Muscle of arm (tissue), 12 donors: ENCODE results near the gene BMPR1B. TPM values are rescaled to one million over a fixed set of nuclear protein-coding genes. Genes with fewer than 3 reads are reported as not detected.

Experiments
- DNase-seq: peaks from one replicate; pipeline ENCODE4 v3.0.0-alpha.2; 2013
- polyA plus RNA-seq, 12 donors: library from polyadenylated mRNA; unstranded; fragments of 120-200 nt; gene quantifications; one replicate each; pipeline ENCODE4 v1.2.1, GENCODE V29; 2013; ENCODE audit not compliant: insufficient read length in 12 of 12

The BMPR1B gene
- polyA plus RNA-seq, 12 donors = 5.3 to 24.5 (median 13.6) TPM; not detected in 1

- DNase-seq = no peak
Measured at GRCh38 chr4:95183656-95184408, 426.1 kb downstream of the BMPR1B start.

GRCh38 chr4:95186666-95187065, 428.9 kb downstream of the BMPR1B start:
- DNase-seq = no peak

- no peak for DNase-seq
Measured at GRCh38 chr4:95188701-95189370, 431.1 kb downstream of the BMPR1B start.

GRCh38 chr4:95190751-95191436, 433.1 kb downstream of the BMPR1B start:
- DNase-seq = no peak

- DNase-seq = no peak
Measured at GRCh38 chr4:95191537-95191936, 433.8 kb downstream of the BMPR1B start.

- no peak for DNase-seq
Measured at GRCh38 chr4:95193391-95194224, 435.9 kb downstream of the BMPR1B start.

GRCh38 chr4:95197353-95197752, 439.6 kb downstream of the BMPR1B start:
- no peak for DNase-seq

GRCh38 chr4:95198961-95199360, 441.2 kb downstream of the BMPR1B start:
- DNase-seq = no peak

- DNase-seq = no peak
Measured at GRCh38 chr4:95204267-95204844, 446.6 kb downstream of the BMPR1B start.

GRCh38 chr4:95204873-95205272, 447.1 kb downstream of the BMPR1B start:
- DNase-seq = no peak
